Activated CD4-positive, CD25-positive, alpha-beta regulatory T cell treated with anti-CD3 and anti-CD28 coated beads, Interleukin-2, amount 50 U/mL, for 72 hours (primary cell): ENCODE measurements around the gene PAOX.

ENCODE experiments used
- DNase-seq: peaks from one replicate; pipeline ENCODE4 v3.0.0; 2021

The PAOX gene

GRCh38 chr10:133379152-133379800 is at the start of gene PAOX:
PAOX (plus strand) TSS chr10:133379262; CDS start chr10:133379317, 55 bp downstream.
- peak; percentile 73 for DNase-seq

DNA sequence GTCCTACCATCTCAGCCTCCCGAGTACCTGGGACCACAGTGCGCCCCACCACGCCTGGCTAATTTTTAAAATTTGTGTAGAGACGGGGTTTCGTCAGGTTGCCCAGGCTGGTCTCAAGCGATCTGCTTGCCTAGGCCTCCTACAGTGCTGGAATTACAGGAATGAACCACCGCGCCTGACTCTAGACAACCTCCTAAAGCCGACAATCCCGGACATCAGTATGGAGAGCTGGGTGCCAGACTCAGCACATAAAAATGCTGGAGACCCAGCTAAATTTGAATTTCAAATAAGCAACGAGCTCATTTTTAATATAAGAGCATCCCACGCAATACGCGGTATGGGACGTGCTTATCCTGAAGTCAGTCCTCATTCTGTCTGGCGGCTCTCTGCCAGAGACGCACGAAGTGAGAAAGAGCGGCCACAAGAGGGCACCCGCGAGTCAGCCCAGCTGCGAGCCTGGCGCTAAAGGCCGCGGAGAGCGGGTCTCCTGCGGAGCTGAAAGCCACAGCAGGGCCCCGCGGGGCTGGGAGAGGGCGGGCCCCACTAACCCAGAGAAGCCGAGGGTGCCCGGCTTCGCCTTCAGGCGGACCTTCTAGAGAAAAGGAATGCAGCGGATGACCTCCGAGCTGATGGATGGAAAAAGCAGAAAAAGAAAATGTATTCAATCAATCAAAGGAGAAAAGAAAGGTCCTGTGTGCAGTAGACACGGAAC is 49.4 kb upstream of the PAOX start:
- peak; percentile 92 for DNase-seq

DNA sequence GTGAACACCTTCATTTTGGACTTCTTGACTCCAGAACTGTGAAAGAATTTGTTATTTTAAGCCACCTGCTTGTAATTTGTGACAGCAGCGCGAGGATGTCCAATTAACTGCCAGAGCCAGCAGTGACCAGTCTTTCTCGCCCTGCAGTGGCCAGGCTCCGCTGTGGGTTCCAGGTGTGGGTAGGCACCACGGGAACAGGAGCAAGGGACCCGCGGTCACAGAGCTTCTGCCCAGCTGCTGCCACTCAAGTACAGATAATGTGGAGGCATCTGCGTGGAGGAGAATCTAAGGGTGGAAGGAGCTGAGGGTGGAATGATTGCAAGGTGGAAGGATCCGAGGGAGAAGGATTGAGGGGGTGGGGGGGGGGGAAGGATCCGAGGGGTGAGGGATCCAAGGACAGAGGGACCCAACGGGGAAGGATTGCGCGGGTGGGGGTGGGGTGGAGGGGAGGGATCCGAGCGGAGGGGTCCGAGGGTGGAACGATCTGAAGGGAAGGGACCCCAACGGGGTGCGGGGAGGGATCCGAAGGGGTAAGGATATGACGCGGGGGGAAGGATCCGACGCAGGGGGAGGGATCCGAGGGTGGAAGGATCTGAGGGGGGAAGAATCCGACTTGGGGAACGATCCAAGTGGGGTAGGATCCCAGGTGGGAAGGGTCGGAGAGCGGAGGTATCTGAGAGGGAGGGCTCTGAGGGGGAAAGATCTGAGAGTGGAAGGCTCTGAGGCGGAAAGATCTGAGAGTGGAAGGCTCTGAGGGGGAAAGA is 45.9 kb upstream of the PAOX start:
- no peak for DNase-seq

DNA sequence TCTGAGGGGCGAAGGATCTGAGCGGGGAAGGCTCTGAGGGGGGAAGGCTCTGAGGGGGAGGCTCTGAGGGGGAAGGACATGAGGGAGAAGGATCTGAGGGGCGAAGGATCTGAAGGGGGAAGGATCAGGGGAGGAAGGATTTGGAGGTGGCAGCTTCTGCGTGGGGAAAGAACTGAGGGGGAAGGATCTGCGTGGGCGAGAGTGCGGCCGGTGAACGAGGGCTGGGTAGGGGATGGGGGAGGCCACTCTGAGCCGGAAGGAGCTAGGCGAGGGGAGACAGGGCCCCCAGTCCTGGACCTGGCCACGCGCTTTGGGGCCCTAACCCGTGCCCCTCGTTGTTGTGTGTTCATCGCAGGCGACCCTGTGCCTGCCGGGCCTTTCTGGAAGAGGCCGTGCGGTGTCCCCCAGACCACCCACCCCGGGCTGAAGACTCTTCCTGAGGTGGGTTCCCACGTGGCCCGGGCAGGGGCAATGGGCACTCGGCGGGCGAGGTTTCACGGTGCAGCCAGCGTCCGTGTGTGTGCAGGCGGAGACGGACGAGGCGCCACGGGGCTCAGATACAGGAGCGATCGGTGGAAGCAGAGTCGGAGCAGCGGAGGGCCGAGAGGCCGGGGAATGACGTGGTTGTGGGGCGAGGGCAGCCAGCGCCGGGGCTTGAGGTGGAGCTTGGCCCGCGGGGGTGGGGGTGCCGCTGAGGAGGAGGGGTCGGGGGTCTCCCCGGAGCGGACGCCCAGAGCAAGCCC is 44.4 kb upstream of the PAOX start:
- DNase-seq = no peak

GRCh38 chr10:133335246-133336117 is 43.6 kb upstream of the PAOX start:
- DNase-seq = peak; percentile 64

DNA sequence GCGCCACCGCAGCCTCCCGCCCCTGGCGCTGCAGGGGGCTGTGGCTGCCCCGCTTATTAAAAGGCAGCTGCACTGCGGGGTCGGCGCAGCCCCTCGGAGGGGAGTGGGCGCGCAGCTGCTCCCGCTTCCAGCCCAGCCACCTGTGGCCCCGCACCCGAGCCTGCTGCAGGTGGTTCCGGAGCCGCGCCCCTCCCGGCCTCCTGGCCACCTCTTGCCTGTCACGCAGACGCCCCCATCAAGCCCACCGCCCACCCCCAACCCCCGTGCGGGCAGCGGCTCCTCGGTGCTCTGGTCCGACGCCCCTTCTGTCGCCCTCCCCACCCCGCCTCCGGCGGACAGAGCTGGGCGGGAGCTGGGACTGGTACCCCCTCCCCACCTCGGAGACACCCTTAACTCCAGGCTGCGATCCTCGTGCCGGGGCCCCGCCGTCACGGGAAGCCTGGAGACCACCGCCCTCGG is 42.9 kb upstream of the PAOX start:
- DNase-seq = no peak

- peak; percentile 77 for DNase-seq
These were observed 42.3 kb upstream of the PAOX start, which contains the start of gene CALY for GRCh38 chr10:133336577-133337369. CALY (minus strand) TSS chr10:133336896; CDS start chr10:133328989, 7,907 bp downstream.

DNA sequence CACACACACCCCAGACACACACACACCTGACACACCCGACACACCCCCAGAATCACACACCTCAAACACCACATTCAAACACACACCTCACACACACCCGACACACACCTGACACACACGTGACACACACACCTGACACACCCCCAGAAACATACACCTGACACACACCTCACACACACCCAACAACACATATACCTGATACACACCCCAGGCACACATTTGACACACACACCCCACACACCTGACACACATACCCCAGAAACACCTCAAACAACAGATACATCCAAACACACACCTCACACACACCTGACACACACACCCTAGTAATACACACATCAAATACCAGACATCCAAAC is 41.7 kb upstream of the PAOX start:
- no peak for DNase-seq

DNA sequence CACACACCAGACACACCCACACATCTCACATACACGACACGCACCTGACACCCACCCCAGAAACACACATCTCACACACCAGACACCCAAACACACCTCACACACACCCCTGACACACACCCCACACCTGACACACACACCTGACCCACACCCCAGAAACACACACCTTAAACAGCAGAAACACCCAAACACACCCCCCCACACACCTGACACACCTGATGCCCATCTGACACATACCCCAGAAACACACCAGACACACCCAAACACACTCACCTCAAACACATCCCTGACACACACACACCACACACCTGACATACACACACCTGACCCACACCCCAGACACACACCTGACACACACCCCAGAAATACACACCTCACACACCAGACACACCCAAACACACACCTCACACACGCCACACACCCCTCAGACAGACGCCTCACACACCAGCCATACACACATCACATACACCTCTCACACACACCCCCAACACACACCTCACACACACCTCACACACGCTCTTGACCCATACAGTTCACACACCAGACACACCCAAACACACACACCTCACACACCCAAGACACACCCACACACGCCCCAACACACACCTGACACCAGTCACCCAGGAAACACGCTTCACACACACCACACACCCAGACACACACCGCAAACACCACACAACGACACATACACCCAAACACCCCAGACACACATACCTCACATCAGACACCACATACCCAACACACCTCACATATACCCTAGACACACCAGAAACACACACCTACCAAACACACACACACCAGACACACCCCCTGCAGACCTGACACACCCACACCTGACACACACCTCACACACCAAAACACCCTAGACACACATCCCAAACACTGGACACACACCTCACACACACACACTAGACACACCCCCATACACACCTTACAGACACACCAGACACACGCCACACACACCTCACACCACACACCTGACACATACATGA is 40.7 kb upstream of the PAOX start:
- no peak for DNase-seq

DNA sequence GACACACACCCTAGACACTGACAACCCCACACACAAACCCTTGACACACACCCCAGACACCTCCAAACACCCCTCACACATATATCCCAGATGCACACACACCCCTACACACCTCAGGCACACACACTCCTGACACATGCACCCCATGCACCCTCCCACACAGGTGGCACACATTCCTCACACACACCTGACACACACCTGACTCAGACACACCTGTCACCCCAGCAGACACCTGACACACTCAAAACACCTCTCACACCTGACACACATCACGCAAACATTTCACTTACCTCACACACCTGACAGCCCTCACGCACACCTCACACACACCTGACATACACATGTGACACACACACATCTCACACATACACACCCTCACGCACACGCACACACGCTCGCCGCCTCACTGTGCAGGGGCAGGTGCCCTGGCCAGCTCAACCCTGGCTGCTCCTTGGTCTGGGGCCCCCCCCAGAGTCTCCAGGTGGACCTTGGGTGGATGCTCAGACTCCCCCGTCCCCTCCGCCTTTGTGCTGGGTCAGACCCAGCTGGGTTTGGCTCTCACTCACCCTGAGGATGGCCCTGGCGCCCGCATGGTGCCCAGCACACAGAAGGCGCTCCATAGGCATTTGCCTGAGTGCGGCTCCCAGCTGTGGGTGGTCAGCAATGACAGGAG is 39.2 kb upstream of the PAOX start:
- no peak for DNase-seq

GRCh38 chr10:133341983-133342382 is 37.1 kb upstream of the PAOX start:
- no peak for DNase-seq

DNA sequence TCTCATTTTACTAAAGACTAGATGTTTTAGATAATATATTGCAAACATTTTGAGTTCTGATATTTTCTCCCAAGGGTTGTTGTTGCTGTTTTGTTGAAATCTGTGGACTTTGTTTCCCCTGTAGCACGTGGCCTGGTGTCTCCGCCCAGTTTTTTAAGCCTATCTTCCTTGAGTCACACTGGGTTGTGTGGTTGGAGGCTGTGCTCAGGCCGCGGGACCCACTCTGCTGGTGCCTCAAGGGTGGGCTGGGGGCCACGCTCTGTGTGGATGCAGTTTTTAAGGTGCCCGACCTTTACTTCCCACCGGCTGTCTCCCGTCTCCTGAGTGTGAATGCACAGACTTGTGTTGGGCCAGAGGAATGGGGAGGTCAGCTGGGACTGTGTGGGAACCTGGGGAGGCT is 36.1 kb upstream of the PAOX start:
- no peak for DNase-seq

GRCh38 chr10:133343558-133343957 is 35.5 kb upstream of the PAOX start:
- DNase-seq = no peak

DNA sequence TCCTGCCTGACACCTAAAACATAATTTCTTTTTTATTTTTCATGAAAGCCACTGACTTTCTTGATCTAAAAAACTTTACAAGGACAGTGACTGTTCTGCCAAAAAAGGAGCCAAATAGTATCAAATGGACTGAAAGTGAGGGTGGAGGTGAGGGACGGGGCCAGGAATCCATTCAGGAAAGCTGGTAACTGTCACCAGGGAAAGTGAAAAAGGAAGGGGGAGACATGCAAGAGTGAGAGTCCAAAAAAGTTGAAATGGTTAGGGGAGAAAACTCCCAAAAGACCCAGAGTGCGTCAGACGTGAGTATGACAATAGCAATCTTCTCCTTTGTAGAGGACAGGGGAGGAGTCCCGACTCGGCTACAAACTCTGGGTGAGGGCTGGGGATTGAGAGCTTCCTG is 34.8 kb upstream of the PAOX start:
- no peak for DNase-seq

DNA sequence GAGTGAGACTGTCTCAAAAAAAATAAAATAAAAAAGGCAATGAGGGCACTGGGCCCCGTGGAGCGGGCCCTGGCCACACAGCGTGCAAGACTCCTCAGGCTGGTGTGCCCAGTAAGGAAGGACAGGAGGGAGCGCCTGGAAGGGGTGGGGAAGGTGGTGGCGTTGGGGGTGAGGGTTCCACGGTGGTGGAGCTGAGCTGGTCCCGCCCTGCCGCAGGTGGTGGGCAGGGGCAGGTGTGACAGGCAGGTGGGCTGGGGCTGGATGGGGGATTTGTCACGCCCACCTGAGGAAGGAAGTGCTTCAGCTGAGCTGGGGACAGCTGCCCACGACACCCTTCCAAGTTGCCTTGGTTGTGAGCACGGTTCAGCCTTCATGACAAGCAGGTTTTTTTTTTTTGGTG is 32.6 kb upstream of the PAOX start:
- DNase-seq = no peak

DNA sequence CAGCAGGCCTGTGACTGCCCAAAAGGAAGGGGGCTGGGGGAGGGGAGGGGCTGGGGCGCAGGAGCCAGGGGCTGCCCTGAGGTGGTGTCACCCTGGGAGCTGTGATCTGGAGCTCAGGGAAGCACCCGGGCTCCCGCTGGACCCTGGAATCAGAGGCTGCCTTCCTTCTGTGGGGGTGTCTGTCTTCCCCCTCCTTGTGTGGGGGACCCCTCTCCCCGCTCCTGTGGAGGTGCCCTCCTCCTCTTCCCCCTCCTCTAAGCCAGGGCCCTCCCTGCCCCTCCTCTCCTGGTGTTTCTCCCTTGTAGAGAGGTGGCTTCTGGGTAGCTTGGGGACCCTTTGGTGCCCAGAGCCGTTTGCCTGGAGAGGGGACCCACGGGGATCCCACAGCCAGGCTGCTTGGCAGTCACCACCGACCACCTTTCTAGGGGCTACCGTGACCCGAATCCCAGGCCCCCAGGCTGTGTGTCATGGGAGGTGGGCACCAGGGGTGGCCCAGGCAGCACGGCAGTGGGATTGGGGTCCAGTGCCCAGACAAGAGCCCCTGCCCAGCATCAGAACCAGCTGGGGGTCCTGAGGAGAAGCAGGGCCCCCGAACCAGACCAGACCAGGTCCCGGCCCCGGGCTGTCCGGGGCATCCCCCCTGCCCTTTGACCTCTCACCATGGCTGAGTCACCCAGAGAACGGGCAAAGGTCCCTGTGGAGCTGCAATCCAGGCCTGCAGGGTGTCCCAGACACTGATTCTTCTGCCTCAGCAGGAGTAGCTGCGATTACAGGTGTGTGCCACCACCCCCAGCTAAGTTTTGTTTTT is 31.1 kb upstream of the PAOX start:
- no peak for DNase-seq

DNA sequence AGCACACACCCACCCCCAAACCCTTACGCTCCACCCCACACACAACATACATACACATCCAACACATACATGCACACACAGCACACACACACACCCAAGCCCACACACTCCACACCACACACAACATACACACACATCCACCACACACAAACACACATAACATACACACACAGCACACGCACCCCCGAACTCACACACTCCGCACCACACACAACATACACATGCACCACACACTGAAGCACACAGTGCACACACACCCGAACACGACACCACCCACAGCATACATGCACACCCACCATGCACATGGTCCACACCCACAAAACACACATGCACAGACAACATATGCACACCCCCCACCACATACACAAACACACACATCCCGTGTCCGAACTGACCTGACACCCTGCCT is 29.9 kb upstream of the PAOX start:
- no peak for DNase-seq

GRCh38 chr10:133349577-133350011 is 29.5 kb upstream of the PAOX start:
- DNase-seq = no peak
